AG09309 (cell line): ENCODE results near the gene NCOA7.
"Not testable (repeated sequence)": the region's sequence is repeated elsewhere in the genome, so short reads cannot be mapped to it uniquely, and the experiment has no call there.

ENCODE experiments used
- DNase-seq: peaks from one replicate; pipeline ENCODE4 v3.0.0-alpha.2; 2010; ENCODE audit warnings: low read depth
- H3K4me3 ChIP-seq: 2 replicates; pipeline ENCODE4 v1.5.1; 2011; ENCODE audit warnings: mild to moderate bottlenecking, low read depth, low read length, moderate library complexity; ENCODE audit not compliant: control insufficient read depth
- CTCF ChIP-seq: IDR thresholded peaks from 2 replicates; pipeline ENCODE4 v1.5.1; 2011; ENCODE audit warnings: mild to moderate bottlenecking, low read depth, low read length, inconsistent platforms; ENCODE audit not compliant: insufficient read depth, control insufficient read depth; ENCODE audit errors: missing control alignments

The NCOA7 gene

GRCh38 chr6:125797120-125797885 lies 6.5 kb downstream of the NCOA7 start:
- no peak for DNase-seq
- H3K4me3 ChIP-seq = no peak overlapping the region
- TF ChIP-seq CTCF = no peak

GRCh38 chr6:125797886-125798444 lies 7.2 kb downstream of the NCOA7 start:
- TF ChIP-seq CTCF = no peak
- H3K4me3 ChIP-seq = no peak overlapping the region
- no peak for DNase-seq

- no peak for DNase-seq
- TF ChIP-seq CTCF = no peak
- H3K4me3 ChIP-seq = no peak overlapping the region
Measured at GRCh38 chr6:125798734-125799508, 8.2 kb downstream of the NCOA7 start.

- DNase-seq = no peak
- no peak for TF ChIP-seq CTCF
- H3K4me3 ChIP-seq = no peak overlapping the region
Measured at GRCh38 chr6:125802383-125802782, 11.6 kb downstream of the NCOA7 start.

- TF ChIP-seq CTCF = no peak
- no peak for DNase-seq
- H3K4me3 ChIP-seq = no peak overlapping the region
Measured at GRCh38 chr6:125802943-125803377, 12.2 kb downstream of the NCOA7 start.

- TF ChIP-seq CTCF = no peak
- DNase-seq = no peak
- H3K4me3 ChIP-seq = no peak overlapping the region
Measured at GRCh38 chr6:125804264-125804663, 13.5 kb downstream of the NCOA7 start.

GRCh38 chr6:125804866-125805425 lies 14.2 kb downstream of the NCOA7 start:
- DNase-seq, H3K4me3 ChIP-seq: not testable (repeated sequence)
